BE2C (cell line): Measurements from ENCODE around the gene OBP2A.

ENCODE experiments used
- DNase-seq: peaks from one replicate; pipeline ENCODE4 v3.0.0-alpha.2; 2020
- H3K27me3 ChIP-seq: fragments of 250-450 bp; sonication (Bioruptor Pico); 2 replicates; pipeline ENCODE4 v1.5.1; 2020; ENCODE audit warnings: mild to moderate bottlenecking
- H3K36me3 ChIP-seq: fragments of 250-450 bp; sonication (Bioruptor Pico); 2 replicates; pipeline ENCODE4 v1.5.1; 2020; ENCODE audit warnings: mild to moderate bottlenecking
- H3K4me1 ChIP-seq: fragments of 250-450 bp; sonication (Bioruptor Pico); 2 replicates; pipeline ENCODE4 v1.5.1; 2020
- H3K4me3 ChIP-seq: 2 replicates; pipeline ENCODE4 v1.5.1; 2011; ENCODE audit warnings: low read depth, low read length
- H3K9me3 ChIP-seq: fragments of 250-450 bp; sonication (Bioruptor Pico); 2 replicates; pipeline ENCODE4 v1.5.1; 2020
- CTCF ChIP-seq: IDR thresholded peaks from 2 replicates; pipeline ENCODE4 v1.5.1; 2012; ENCODE audit warnings: mild to moderate bottlenecking, low read depth, low read length

OBP2A gene

DNA sequence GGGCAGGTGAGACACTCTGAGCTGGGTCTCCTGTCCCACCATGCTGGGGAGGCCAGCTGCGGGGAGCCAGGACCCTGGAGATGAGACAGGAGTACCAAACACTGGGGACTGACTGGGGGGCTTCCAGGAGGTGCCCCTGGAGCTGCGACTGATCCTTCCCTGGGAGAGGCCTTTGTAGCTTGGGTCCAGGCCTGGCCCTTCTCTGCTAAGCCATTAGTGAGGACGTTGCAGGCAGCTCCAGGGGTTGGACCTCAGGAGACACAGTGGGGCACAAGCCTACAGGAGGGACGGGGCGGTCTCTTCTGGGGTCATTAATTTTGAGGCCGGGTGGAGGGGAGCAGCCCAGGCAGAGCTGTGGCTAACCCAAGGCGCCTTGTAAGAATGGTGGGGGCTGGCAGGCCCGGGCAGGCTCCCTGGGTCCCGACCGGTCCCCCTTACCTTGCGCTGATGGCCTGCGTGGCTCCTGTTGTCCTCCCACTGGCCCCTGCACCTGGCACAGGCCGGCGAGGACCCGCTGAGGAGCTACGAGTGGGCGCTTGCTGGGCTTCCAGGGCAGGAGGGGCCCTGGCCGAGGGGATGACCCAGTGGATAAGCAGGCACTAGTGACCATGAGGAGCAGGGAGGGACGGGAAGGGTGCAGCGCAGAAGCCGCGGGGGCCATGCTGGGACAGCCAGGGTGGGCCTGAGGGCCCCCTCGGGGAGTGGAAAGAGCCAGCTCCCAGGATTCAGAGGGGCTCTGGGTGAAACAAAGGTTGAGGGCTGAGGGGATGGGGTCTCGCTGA lies 40.3 kb upstream of the OBP2A start:
- H3K36me3 ChIP-seq, result peaks cover 38% of the 10 kb centered on the region
- no peak for TF ChIP-seq CTCF
- H3K4me1 ChIP-seq, result no peaks in the 10 kb centered on the region

GRCh38 chr9:135506327-135507103 lies 39.4 kb upstream of the OBP2A start:
- Histone ChIP-seq H3K4me1 (no peaks in the 10 kb centered on the region), H3K27me3 (no peaks in the 10 kb centered on the region), H3K9me3 (no peaks in the 10 kb centered on the region), H3K36me3 (peaks cover 38% of the 10 kb centered on the region), H3K4me3 (no peak overlapping the region)
- DNase-seq, result no peak
- no peak for TF ChIP-seq CTCF

More for the DNA sequence above, 40.3 kb upstream of the OBP2A start:
- no peak for DNase-seq
- Histone ChIP-seq H3K4me3 (no peak overlapping the region), H3K9me3 (no peaks in the 10 kb centered on the region), H3K27me3 (no peaks in the 10 kb centered on the region)

DNA sequence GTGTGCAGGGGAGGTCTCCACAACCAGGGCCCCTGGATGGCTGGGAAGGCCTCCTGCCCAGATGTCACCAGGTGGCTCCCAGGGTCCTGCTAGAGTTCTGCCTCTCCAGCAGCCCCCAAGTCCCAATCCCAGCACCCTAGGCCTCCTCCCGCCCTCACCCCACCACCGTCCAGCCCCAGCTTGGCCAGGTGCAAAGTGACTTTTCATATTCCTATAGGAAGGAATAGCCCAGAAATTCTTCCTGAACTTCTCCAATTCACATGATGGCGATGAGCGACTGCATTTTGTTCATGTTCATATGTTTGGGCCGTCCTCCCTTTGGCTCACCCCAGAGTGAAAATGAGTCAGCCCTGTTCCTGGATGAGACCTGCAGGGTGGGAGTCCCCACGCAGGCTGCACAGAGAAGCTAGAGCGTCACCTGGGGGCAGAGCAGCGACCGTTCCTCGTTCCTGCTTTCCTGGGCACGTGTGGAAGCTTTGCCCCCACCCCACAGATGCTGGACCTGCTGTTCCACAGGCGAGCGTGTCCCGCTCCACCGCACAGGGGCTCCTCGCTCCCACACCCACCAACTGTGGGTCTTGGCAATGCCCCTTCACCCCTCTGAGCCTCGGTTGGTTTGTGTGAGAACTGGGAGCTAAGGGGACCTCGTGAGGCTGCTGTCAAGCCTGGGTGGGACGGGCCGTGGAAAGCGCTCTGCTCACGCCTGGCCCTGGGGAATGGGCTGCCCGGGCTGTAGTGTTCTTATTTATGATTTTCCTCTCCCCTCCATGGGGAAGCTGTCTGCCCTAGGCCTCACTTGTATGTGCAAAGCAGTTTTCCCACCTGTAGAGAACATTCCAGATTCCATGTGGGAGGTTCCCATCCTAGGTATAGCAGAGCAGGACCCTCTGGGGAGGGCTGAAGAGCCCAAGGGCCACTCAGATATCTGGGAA lies 38.6 kb upstream of the OBP2A start:
- Histone ChIP-seq H3K36me3 (peaks cover 31% of the 10 kb centered on the region), H3K4me1 (no peaks in the 10 kb centered on the region), H3K27me3 (no peaks in the 10 kb centered on the region), H3K9me3 (no peaks in the 10 kb centered on the region), H3K4me3 (no peak overlapping the region)
- no peak for DNase-seq
- no peak for TF ChIP-seq CTCF

- no peak for DNase-seq
- Histone ChIP-seq H3K36me3 (peaks cover 22% of the 10 kb centered on the region), H3K27me3 (no peaks in the 10 kb centered on the region), H3K9me3 (no peaks in the 10 kb centered on the region), H3K4me3 (no peak overlapping the region), H3K4me1 (no peaks in the 10 kb centered on the region)
- TF ChIP-seq CTCF, result no peak
Measured at GRCh38 chr9:135508211-135508820, 37.6 kb upstream of the OBP2A start.

GRCh38 chr9:135509458-135509857 lies 36.5 kb upstream of the OBP2A start:
- Histone ChIP-seq H3K4me3 (no peak overlapping the region), H3K27me3 (no peaks in the 10 kb centered on the region), H3K9me3 (no peaks in the 10 kb centered on the region), H3K4me1 (no peaks in the 10 kb centered on the region), H3K36me3 (peaks cover 11% of the 10 kb centered on the region)
- no peak for TF ChIP-seq CTCF
- no peak for DNase-seq
